ENCODE results near the gene SCYL2.
"Not testable (repeated sequence)": the region's sequence is repeated elsewhere in the genome, so short reads cannot be mapped to it uniquely, and the experiment has no call there.

Gene SCYL2

GRCh38 chr12:100265732-100266584, 1.0 kb upstream of the SCYL2 start:
- DNase-seq = no peak

GRCh38 chr12:100266585-100266834, 467 bp upstream of the SCYL2 start:
- DNase-seq = peak; percentile 80

- no peak for DNase-seq
These were observed 765 bp downstream of the SCYL2 start for GRCh38 chr12:100267603-100268281.

- DNase-seq = no peak
These were observed 2.0 kb downstream of the SCYL2 start for GRCh38 chr12:100268835-100269564.

- DNase-seq = no peak
These were observed 6.8 kb downstream of the SCYL2 start for GRCh38 chr12:100273782-100274181.

GRCh38 chr12:100274291-100274690, 7.3 kb downstream of the SCYL2 start:
- no peak for DNase-seq

GRCh38 chr12:100279159-100279558, 12.2 kb downstream of the SCYL2 start:
- DNase-seq = no peak

- no peak for DNase-seq
These were observed 12.7 kb downstream of the SCYL2 start for GRCh38 chr12:100279607-100280244.

GRCh38 chr12:100284556-100284955, 17.6 kb downstream of the SCYL2 start:
- not testable (repeated sequence) for DNase-seq

GRCh38 chr12:100289038-100289437, 22.1 kb downstream of the SCYL2 start:
- DNase-seq = no peak

- no peak for DNase-seq
These were observed 23.0 kb downstream of the SCYL2 start for GRCh38 chr12:100290016-100290415.

- no peak for DNase-seq
These were observed 26.0 kb downstream of the SCYL2 start for GRCh38 chr12:100293017-100293416.

- not testable (repeated sequence) for DNase-seq
These were observed 27.4 kb downstream of the SCYL2 start for GRCh38 chr12:100294366-100294765.

GRCh38 chr12:100295764-100296555, 29.0 kb downstream of the SCYL2 start:
- DNase-seq = no peak

GRCh38 chr12:100302081-100302480, 35.1 kb downstream of the SCYL2 start:
- DNase-seq = no peak

- DNase-seq = no peak
These were observed 36.9 kb downstream of the SCYL2 start for GRCh38 chr12:100303831-100304230.

- not testable (repeated sequence) for DNase-seq
These were observed 37.4 kb downstream of the SCYL2 start for GRCh38 chr12:100304334-100304733.

- DNase-seq = not testable (repeated sequence)
These were observed 41.2 kb downstream of the SCYL2 start for GRCh38 chr12:100308138-100308537.

GRCh38 chr12:100311317-100311716, 44.3 kb downstream of the SCYL2 start:
- no peak for DNase-seq

GRCh38 chr12:100317371-100317770, 50.4 kb downstream of the SCYL2 start:
- no peak for DNase-seq

- no peak for DNase-seq
These were observed 57.5 kb downstream of the SCYL2 start for GRCh38 chr12:100324498-100324897.

GRCh38 chr12:100326208-100326607, 59.2 kb downstream of the SCYL2 start:
- DNase-seq = no peak

- no peak for DNase-seq
These were observed 62.8 kb downstream of the SCYL2 start for GRCh38 chr12:100329800-100330199.
